KMS-11 (cell line): ENCODE data around the gene CNTN5.

Experiments used
- H2AFZ ChIP-seq: fragments of 200-600 bp; sonication (generic); 2 replicates; pipeline ENCODE4 v1.6.1; 2016; ENCODE audit warnings: antibody characterized with exemption, mixed run types, low read depth
- H3K27ac ChIP-seq: fragments of 200-600 bp; sonication (generic); 2 replicates; pipeline ENCODE4 v1.6.1; 2016; ENCODE audit warnings: mild to moderate bottlenecking, mixed run types
- H3K27me3 ChIP-seq: fragments of 200-600 bp; sonication (generic); 2 replicates; pipeline ENCODE4 v1.6.1; 2017; ENCODE audit warnings: mild to moderate bottlenecking, low read depth, mixed run types, moderate library complexity; ENCODE audit not compliant: insufficient read depth
- H3K36me3 ChIP-seq: fragments of 200-600 bp; sonication (generic); 2 replicates; pipeline ENCODE4 v1.6.1; 2017; ENCODE audit warnings: mild to moderate bottlenecking, mixed run types; ENCODE audit not compliant: insufficient read depth
- H3K4me1 ChIP-seq: fragments of 200-600 bp; sonication (generic); 2 replicates; pipeline ENCODE4 v1.6.1; 2016; ENCODE audit warnings: mild to moderate bottlenecking, low read depth, mixed run types; ENCODE audit not compliant: poor library complexity, severe bottlenecking
- H3K4me2 ChIP-seq: fragments of 200-600 bp; sonication (generic); 2 replicates; pipeline ENCODE4 v1.7.0; 2016; ENCODE audit warnings: mild to moderate bottlenecking, mixed run types
- H3K4me3 ChIP-seq: fragments of 200-600 bp; sonication (generic); IDR thresholded peaks from 2 replicates; pipeline ENCODE4 v1.6.1; 2017; ENCODE audit warnings: low read depth, low read length, mixed read lengths; ENCODE audit not compliant: insufficient read depth
- H3K79me2 ChIP-seq: fragments of 200-600 bp; sonication (generic); 2 replicates; pipeline ENCODE4 v1.6.1; 2016; ENCODE audit warnings: low read depth, mixed run types; ENCODE audit not compliant: insufficient read depth
- H3K9ac ChIP-seq: fragments of 200-600 bp; sonication (generic); 2 replicates; pipeline ENCODE4 v1.6.1; 2016; ENCODE audit warnings: mild to moderate bottlenecking, mixed run types
- H4K20me1 ChIP-seq: fragments of 200-600 bp; sonication (generic); 2 replicates; pipeline ENCODE4 v1.6.1; 2016; ENCODE audit warnings: mild to moderate bottlenecking, mixed run types; ENCODE audit not compliant: insufficient read depth
- CTCF ChIP-seq: fragments of 200-600 bp; sonication (generic); conservative IDR thresholded peaks from 2 replicates; pipeline ENCODE4 v1.6.1; 2017; ENCODE audit warnings: low read depth, mild to moderate bottlenecking, antibody characterized with exemption, low read length, moderate library complexity, mixed read lengths

The CNTN5 gene

DNA sequence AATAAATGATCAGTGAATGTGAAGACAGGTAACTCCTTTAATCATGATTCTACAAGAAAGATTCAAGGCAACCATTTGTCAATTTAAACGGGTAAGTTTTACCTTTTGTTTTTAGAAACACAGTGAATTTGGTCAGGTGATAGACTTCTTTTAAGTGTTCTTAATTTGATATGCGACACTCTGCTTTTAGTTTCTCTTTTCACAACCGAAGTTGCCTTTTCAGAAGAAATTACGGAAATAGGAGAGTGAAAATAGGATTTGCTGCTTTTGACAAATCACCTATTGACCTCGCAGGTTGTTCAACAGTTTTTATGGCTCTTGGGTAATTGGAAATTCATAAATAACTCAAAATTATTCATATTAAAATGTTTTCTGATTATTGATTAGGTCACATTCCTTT lies 142.1 kb downstream of the CNTN5 start:
- no peaks in the 10 kb centered on the region for H3K79me2 ChIP-seq
- no peak overlapping the region for H3K4me2 ChIP-seq
- TF ChIP-seq CTCF = no peak
- no peak overlapping the region for H3K4me3 ChIP-seq
- no peak overlapping the region for H2AFZ ChIP-seq
- H4K20me1 ChIP-seq = no peaks in the 10 kb centered on the region
- no peak overlapping the region for H3K9ac ChIP-seq
- no peak overlapping the region for H3K27ac ChIP-seq
- H3K36me3 ChIP-seq = no peaks in the 10 kb centered on the region
- H3K4me1 ChIP-seq = no peaks in the 10 kb centered on the region
- H3K27me3 ChIP-seq = no peaks in the 10 kb centered on the region

GRCh38 chr11:99170591-99170990 lies 149.8 kb downstream of the CNTN5 start:
- Histone ChIP-seq H3K9ac (no peak overlapping the region), H3K36me3 (no peaks in the 10 kb centered on the region), H3K79me2 (no peaks in the 10 kb centered on the region), H3K27me3 (no peaks in the 10 kb centered on the region), H3K4me3 (no peak overlapping the region), H2AFZ (no peak overlapping the region), H3K4me2 (no peak overlapping the region), H3K4me1 (no peaks in the 10 kb centered on the region), H3K27ac (no peak overlapping the region), H4K20me1 (no peaks in the 10 kb centered on the region)
- no peak for TF ChIP-seq CTCF

DNA sequence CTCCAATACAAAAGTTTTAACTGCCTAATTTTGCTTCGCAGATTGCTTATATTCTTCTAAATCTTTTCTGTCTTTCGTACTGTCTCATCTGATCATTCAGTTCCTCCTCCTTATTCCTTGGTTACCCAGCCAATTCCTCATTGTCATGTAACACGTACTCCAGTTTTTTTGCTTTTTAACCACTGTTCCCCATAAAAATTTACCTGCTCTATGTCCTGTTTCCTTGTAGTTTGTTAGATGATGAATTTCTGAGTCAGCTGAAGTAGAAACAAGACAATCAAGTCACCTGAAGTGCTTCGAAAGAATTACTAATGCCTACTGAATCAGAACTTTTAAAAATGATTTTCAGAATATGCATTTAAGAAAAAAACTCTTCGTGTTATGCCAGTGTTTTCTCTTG lies 150.6 kb downstream of the CNTN5 start:
- Histone ChIP-seq H2AFZ (no peak overlapping the region), H3K4me2 (no peak overlapping the region), H3K9ac (no peak overlapping the region), H3K27me3 (no peaks in the 10 kb centered on the region), H3K4me1 (no peaks in the 10 kb centered on the region), H4K20me1 (no peaks in the 10 kb centered on the region), H3K36me3 (no peaks in the 10 kb centered on the region), H3K4me3 (no peak overlapping the region), H3K27ac (no peak overlapping the region), H3K79me2 (no peaks in the 10 kb centered on the region)
- TF ChIP-seq CTCF = no peak

- Histone ChIP-seq H3K27me3 (no peaks in the 10 kb centered on the region), H3K79me2 (no peaks in the 10 kb centered on the region), H3K9ac (no peak overlapping the region), H3K4me3 (no peak overlapping the region), H3K4me1 (peaks cover 24% of the 10 kb centered on the region), H3K36me3 (no peaks in the 10 kb centered on the region), H4K20me1 (no peaks in the 10 kb centered on the region), H3K4me2 (no peak overlapping the region), H2AFZ (no peak overlapping the region), H3K27ac (no peak overlapping the region)
- no peak for TF ChIP-seq CTCF
Observed at GRCh38 chr11:99176430-99176829, 155.7 kb downstream of the CNTN5 start.

DNA sequence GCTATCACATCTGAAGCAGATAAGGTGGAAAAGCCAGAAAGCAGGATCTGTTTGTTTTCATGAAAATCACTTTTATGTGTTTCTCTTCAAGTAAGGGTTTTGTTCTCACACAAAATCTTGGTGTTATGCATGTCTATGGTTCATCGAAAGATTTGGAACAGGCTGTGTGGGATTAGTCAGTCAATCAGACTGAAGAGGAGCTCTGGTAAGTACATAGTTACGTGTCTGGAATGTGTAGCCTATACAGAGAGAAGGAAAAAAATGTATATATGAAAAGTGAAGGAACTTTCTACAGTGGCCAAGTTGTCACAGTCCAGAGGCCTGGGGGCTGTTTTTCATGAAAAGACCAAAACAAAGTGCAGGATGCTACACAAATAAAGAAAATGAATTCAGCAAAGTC lies 156.7 kb downstream of the CNTN5 start:
- Histone ChIP-seq H3K36me3 (no peaks in the 10 kb centered on the region), H4K20me1 (no peaks in the 10 kb centered on the region), H3K4me1 (peaks cover 24% of the 10 kb centered on the region), H3K4me2 (no peak overlapping the region), H2AFZ (no peak overlapping the region), H3K27ac (no peak overlapping the region), H3K79me2 (no peaks in the 10 kb centered on the region), H3K27me3 (no peaks in the 10 kb centered on the region), H3K9ac (no peak overlapping the region), H3K4me3 (no peak overlapping the region)
- TF ChIP-seq CTCF = no peak
